MM.1S (cell line): Measurements from ENCODE around the gene THADA.
A peak's percentile ranks its signal among the peaks of the same experiment; 100 is the strongest.

Experiments
- DNase-seq: peaks from one replicate; pipeline ENCODE4 v3.0.0-alpha.2; 2015
- H2AFZ ChIP-seq: fragments of 300-600 bp; sonication (generic); 2 replicates; pipeline ENCODE4 v1.6.0; 2016; ENCODE audit warnings: antibody characterized with exemption, low read length
- H3F3A ChIP-seq: fragments of 300-600 bp; sonication (generic); 2 replicates; pipeline ENCODE4 v1.6.1; 2016; ENCODE audit warnings: mild to moderate bottlenecking, antibody characterized with exemption, low read length, moderate library complexity, mixed read lengths; ENCODE audit not compliant: insufficient read depth
- H3K27ac ChIP-seq: fragments of 300-600 bp; sonication (generic); 2 replicates; pipeline ENCODE4 v1.5.1; 2016; ENCODE audit warnings: mild to moderate bottlenecking, low read length
- H3K27me3 ChIP-seq: fragments of 300-600 bp; sonication (generic); replicated peaks from 2 replicates; pipeline ENCODE4 v1.6.0; 2016; ENCODE audit warnings: low read length; ENCODE audit not compliant: insufficient read depth
- H3K36me3 ChIP-seq: fragments of 300-600 bp; sonication (generic); replicated peaks from 2 replicates; pipeline ENCODE4 v1.6.1; 2016; ENCODE audit warnings: mild to moderate bottlenecking, low read length, mixed read lengths; ENCODE audit not compliant: insufficient read depth
- H3K4me1 ChIP-seq: fragments of 300-600 bp; sonication (generic); 2 replicates; pipeline ENCODE4 v1.6.1; 2016; ENCODE audit warnings: low read length, mixed read lengths
- H3K4me2 ChIP-seq: fragments of 300-600 bp; sonication (generic); 2 replicates; pipeline ENCODE4 v1.6.0; 2016; ENCODE audit warnings: low read depth, low read length
- H3K4me3 ChIP-seq: fragments of 300-600 bp; sonication (generic); 2 replicates; pipeline ENCODE4 v1.5.1; 2016; ENCODE audit warnings: low read length, mixed read lengths
- H3K79me2 ChIP-seq: fragments of 300-600 bp; sonication (generic); 2 replicates; pipeline ENCODE4 v1.6.1; 2016; ENCODE audit warnings: mixed run types, low read length, mixed read lengths
- H3K9ac ChIP-seq: fragments of 300-600 bp; sonication (generic); 2 replicates; pipeline ENCODE4 v1.6.1; 2016; ENCODE audit warnings: low read length, mixed read lengths
- H3K9me2 ChIP-seq: fragments of 300-600 bp; sonication (generic); replicated peaks from 2 replicates; pipeline ENCODE4 v1.6.1; 2016; ENCODE audit warnings: mild to moderate bottlenecking, low read length, mixed read lengths; ENCODE audit not compliant: insufficient read depth
- H3K9me3 ChIP-seq: fragments of 300-600 bp; sonication (generic); replicated peaks from 2 replicates; pipeline ENCODE4 v1.6.1; 2016; ENCODE audit warnings: mild to moderate bottlenecking, low read length, mixed read lengths; ENCODE audit not compliant: insufficient read depth
- H4K20me1 ChIP-seq: fragments of 300-600 bp; sonication (generic); 2 replicates; pipeline ENCODE4 v1.6.1; 2016; ENCODE audit warnings: mild to moderate bottlenecking, low read length, moderate library complexity, mixed read lengths; ENCODE audit not compliant: insufficient read depth
- CTCF ChIP-seq: fragments of 300-600 bp; sonication (generic); IDR thresholded peaks from 2 replicates; pipeline ENCODE4 v1.5.1; 2016; ENCODE audit warnings: antibody characterized with exemption, low read length, mixed read lengths
- EZH2 ChIP-seq: fragments of 300-600 bp; sonication (generic); optimal IDR thresholded peaks from 2 replicates; pipeline ENCODE3; 2017; ENCODE audit warnings: low read depth, mild to moderate bottlenecking, antibody characterized with exemption, low read length, mixed read lengths
- EZH2phosphoT487 ChIP-seq: fragments of 300-600 bp; sonication (generic); IDR thresholded peaks from 2 replicates; pipeline ENCODE4 v1.6.1; 2018; ENCODE audit warnings: antibody characterized with exemption, low read length

The THADA gene

GRCh38 chr2:43460174-43460546 is 135.7 kb downstream of the THADA start:
- H3K9me2 ChIP-seq = no peaks in the 10 kb centered on the region
- H3K4me1 ChIP-seq = peaks cover 32% of the 10 kb centered on the region
- H3K9ac ChIP-seq = no peak overlapping the region
- H3K36me3 ChIP-seq = no peaks in the 10 kb centered on the region
- H4K20me1 ChIP-seq = no peaks in the 10 kb centered on the region
- H3K27ac ChIP-seq = no peak overlapping the region
- TF ChIP-seq EZH2phosphoT487 = no peak
- H3K4me3 ChIP-seq = no peak overlapping the region
- no peaks in the 10 kb centered on the region for H3K9me3 ChIP-seq
- H3K27me3 ChIP-seq = no peaks in the 10 kb centered on the region
- peaks cover 16% of the 10 kb centered on the region for H3F3A ChIP-seq
- H3K4me2 ChIP-seq = 0 out of 2 replicates have a peak overlapping the region, but pooled peaks have one; percentile 66
- no peaks in the 10 kb centered on the region for H3K79me2 ChIP-seq
- H2AFZ ChIP-seq = no peak overlapping the region
- DNase-seq = no peak

GRCh38 chr2:43459446-43460173 is 136.2 kb downstream of the THADA start:
- H3K27ac ChIP-seq = no peak overlapping the region
- H3K4me1 ChIP-seq = peaks cover 32% of the 10 kb centered on the region
- no peaks in the 10 kb centered on the region for H3K9me3 ChIP-seq
- no peak overlapping the region for H2AFZ ChIP-seq
- H3K9ac ChIP-seq = no peak overlapping the region
- TF ChIP-seq CTCF = no peak
- TF ChIP-seq EZH2 = no peak
- no peak for TF ChIP-seq EZH2phosphoT487
- no peaks in the 10 kb centered on the region for H3K79me2 ChIP-seq
- no peak overlapping the region for H3K4me2 ChIP-seq
- H3K36me3 ChIP-seq = no peaks in the 10 kb centered on the region
- H4K20me1 ChIP-seq = no peaks in the 10 kb centered on the region
- H3K9me2 ChIP-seq = no peaks in the 10 kb centered on the region
- H3K4me3 ChIP-seq = no peak overlapping the region
- H3K27me3 ChIP-seq = no peaks in the 10 kb centered on the region
- DNase-seq = no peak
- peaks cover 16% of the 10 kb centered on the region for H3F3A ChIP-seq

GRCh38 chr2:43458014-43458628 is 137.7 kb downstream of the THADA start:
- no peaks in the 10 kb centered on the region for H3K9me2 ChIP-seq

More at GRCh38 chr2:43458014-43458628, 137.7 kb downstream of the THADA start:
- Histone ChIP-seq H3K9me3 (no peaks in the 10 kb centered on the region), H3K4me2 (no peak overlapping the region), H2AFZ (no peak overlapping the region), H4K20me1 (no peaks in the 10 kb centered on the region), H3F3A (peaks cover 16% of the 10 kb centered on the region), H3K4me3 (no peak overlapping the region), H3K9ac (no peak overlapping the region), H3K4me1 (peaks cover 30% of the 10 kb centered on the region), H3K27ac (no peak overlapping the region), H3K79me2 (no peaks in the 10 kb centered on the region), H3K36me3 (no peaks in the 10 kb centered on the region), H3K27me3 (no peaks in the 10 kb centered on the region)
- TF ChIP-seq CTCF (no peak), EZH2phosphoT487 (no peak), EZH2 (no peak)
- DNase-seq = no peak
